Measurements from ENCODE around the gene ACY1. TPM values are rescaled to one million over a fixed set of nuclear protein-coding genes. Genes with fewer than 3 reads are reported as not detected.

ACY1 gene
- total RNA-seq, 2 experiments from 2014 or later = 61.8 to 64.5 TPM

DNA sequence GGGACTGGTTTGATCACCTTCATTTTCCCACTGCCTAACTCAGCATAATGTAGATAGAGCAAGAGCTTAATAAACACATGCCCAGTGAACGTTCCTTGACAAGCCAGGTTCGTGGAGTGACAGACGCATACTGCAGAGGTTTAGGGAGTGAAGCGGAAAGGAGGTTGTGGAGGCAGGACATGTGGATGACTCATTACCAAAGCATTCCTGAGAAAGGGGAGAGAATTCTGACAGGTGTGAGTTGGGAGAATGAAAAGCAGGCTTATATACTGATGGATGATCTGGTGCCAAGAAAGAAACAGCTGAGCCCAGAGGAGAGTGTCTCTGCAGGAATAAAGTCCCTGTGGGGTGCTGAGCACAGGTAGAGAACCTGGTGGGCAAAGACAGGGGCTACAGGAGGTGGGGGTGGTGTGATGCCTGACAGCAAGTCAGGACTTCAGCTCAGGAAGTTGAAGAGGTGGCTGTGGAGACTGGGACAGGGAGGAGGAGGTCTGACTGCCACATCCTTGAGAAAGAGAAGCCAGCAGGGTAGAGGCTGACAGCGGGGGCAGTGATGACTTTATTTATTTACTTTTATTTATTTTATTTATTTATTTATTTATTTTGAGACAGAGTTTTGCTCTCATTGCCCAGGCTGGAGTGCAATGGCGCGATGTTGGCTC lies 14.7 kb downstream of the ACY1 start:
- intact Hi-C loops (cut with micrococcal nuclease) = no loop called here
- Mint-ChIP-seq H3K27me3 (no peaks in the 10 kb centered on the region), H3K9me3 (no peaks in the 10 kb centered on the region), H3K27ac (no peak overlapping the region), H3K4me3 (no peak overlapping the region), H3K4me1 (ENCODE audit: low read depth) (peaks cover 18% of the 10 kb centered on the region), H3K36me3 (ENCODE audit: low read depth) (peaks cover 27% of the 10 kb centered on the region)
- no peak for DNase-seq
- TF ChIP-seq, protein P1, sequence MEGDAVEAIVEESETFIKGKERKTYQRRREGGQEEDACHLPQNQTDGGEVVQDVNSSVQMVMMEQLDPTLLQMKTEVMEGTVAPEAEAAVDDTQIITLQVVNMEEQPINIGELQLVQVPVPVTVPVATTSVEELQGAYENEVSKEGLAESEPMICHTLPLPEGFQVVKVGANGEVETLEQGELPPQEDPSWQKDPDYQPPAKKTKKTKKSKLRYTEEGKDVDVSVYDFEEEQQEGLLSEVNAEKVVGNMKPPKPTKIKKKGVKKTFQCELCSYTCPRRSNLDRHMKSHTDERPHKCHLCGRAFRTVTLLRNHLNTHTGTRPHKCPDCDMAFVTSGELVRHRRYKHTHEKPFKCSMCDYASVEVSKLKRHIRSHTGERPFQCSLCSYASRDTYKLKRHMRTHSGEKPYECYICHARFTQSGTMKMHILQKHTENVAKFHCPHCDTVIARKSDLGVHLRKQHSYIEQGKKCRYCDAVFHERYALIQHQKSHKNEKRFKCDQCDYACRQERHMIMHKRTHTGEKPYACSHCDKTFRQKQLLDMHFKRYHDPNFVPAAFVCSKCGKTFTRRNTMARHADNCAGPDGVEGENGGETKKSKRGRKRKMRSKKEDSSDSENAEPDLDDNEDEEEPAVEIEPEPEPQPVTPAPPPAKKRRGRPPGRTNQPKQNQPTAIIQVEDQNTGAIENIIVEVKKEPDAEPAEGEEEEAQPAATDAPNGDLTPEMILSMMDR (IDR thresholded peaks at IDR 0.05) = no peak
- POLR2A ChIA-PET = interaction anchor here (0.6 to 0.7 kb wide), 2 partner anchors 56 to 161 kb away, joined by 3 read pairs; no protein-coding TSS in a partner anchor
- CTCF ChIA-PET = interaction anchor here (0.8 to 1.7 kb wide), 7 partner anchors 10 to 147 kb away, joined by 3 to 8 read pairs (median 4); partner anchors contain the start of genes PARP3 and RRP9
- ATAC-seq = no peak

DNA sequence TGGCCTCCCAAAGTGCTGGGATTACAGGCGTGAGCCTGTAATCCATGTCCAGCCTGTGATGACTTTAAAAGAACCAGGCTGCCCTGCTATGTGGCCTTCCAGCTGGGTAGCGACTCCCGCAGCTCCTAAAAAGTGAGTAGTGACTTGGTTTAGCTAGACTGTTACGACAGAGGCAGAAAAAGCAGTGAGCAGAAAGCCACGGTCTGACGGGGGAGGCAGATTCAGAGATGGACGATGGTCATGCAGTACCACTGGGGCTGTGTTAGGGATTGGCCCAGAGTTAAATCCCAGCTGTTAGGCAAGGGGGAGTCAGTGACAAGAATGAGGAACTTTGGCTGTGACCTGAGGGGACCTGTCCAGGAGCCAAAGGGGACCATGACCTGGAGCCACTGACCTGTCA lies 15.4 kb downstream of the ACY1 start:
- POLR2A ChIA-PET = interaction anchor here (0.7 kb wide), 1 partner anchor 55 kb away, joined by 3 read pairs; no protein-coding TSS in a partner anchor
- Mint-ChIP-seq H3K36me3 (ENCODE audit: low read depth) (peaks cover 21% of the 10 kb centered on the region), H3K9me3 (no peaks in the 10 kb centered on the region), H3K4me3 (no peak overlapping the region), H3K27ac (no peak overlapping the region), H3K4me1 (ENCODE audit: low read depth) (peaks cover 15% of the 10 kb centered on the region), H3K27me3 (no peaks in the 10 kb centered on the region)
- TF ChIP-seq, protein P1 (IDR thresholded peaks at IDR 0.05) = no peak
- ATAC-seq (no peak), DNase-seq (no peak)
- CTCF ChIA-PET = interaction anchor here (0.8 to 1.7 kb wide), 6 partner anchors 9 to 146 kb away, joined by 3 to 8 read pairs (median 5); no protein-coding TSS in a partner anchor
- intact Hi-C loops (cut with micrococcal nuclease) = no loop called here

DNA sequence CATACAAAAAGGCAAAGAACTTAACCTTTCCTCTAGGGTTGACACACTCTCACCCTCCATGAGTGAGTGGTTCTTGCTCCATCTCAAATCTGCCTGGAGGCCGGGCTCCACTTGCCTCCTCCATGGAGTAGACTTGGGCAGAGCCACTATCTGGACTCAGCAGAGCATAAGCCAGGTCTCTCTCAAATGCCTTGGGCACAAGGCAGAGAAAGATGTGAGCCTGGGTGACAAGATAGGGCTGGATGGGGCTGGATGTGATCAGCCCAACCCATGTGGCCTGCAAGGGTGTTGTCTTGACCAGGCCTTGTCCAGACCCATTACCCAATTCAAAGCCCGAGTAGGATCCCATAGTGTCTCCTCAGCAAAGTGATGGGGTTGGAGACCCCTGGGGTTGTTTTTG lies 16.5 kb downstream of the ACY1 start:
- H3K4me3 Mint-ChIP-seq = no peak overlapping the region

DNA sequence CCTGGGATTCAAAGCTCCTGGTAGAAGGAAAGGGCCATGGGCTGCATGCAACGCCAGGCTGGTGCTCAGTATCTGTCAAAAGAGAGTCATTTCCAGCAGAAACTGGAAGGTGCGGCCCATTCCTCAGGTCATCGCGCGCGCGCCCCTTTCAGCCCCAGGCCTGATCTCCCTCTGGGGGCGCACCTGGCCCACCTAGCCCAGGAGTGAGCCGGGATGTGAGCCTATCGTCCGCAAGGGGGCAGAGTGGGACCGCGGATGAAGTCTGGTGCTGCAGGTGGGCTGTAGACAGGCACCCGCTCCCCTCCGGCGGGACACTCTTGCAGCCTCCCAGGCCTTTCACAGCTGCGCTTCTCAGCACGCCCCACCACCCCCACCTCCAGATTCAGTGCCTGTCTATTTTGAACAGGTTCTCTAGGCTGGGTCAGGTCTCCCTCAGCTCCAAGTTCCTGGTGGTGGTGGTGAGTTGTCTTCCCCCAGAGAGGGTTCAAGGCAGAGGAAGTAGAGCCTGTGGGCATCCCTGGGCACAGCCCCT lies 18.2 kb downstream of the ACY1 start:
- Mint-ChIP-seq H3K4me3 (no peak overlapping the region), H3K9me3 (no peaks in the 10 kb centered on the region), H3K36me3 (ENCODE audit: low read depth) (no peaks in the 10 kb centered on the region), H3K27ac (no peak overlapping the region), H3K4me1 (ENCODE audit: low read depth) (peaks cover 13% of the 10 kb centered on the region), H3K27me3 (no peaks in the 10 kb centered on the region)
- DNase-seq (peak; percentile 95), ATAC-seq (peak; percentile 99)
- CTCF ChIA-PET = interaction anchor here (0.6 to 6.2 kb wide), 42 partner anchors 10 to 487 kb away, joined by 3 to 92 read pairs (median 4); partner anchors contain the start of genes ABHD14B, DUSP7, GPR62 and PARP3
- intact Hi-C loops (cut with micrococcal nuclease) = loop anchor here (1.0 to 5.0 kb wide), 3 partner anchors 51 to 143 kb away; no protein-coding TSS in a partner anchor
- POLR2A ChIA-PET = interaction anchor here (0.7 to 1.4 kb wide), 5 partner anchors 18 to 142 kb away, joined by 3 to 5 read pairs (median 3); partner anchors contain the start of genes ACY1 and DUSP7
- TF ChIP-seq, protein P1 (IDR thresholded peaks at IDR 0.05) = peak; percentile 94

More for the DNA sequence above, 16.5 kb downstream of the ACY1 start:
- DNase-seq = no peak
- no peaks in the 10 kb centered on the region for H3K27me3 Mint-ChIP-seq
- TF ChIP-seq, protein P1 (IDR thresholded peaks at IDR 0.05) = no peak
- ChIA-PET CTCF (interaction anchor here (5.2 to 6.2 kb wide), 3 partner anchors 54 to 147 kb away, joined by 74 to 92 read pairs (median 83); partner anchors contain the start of gene DUSP7), POLR2A (no interaction called here)
- H3K36me3 Mint-ChIP-seq (ENCODE audit: low read depth) = peaks cover 10% of the 10 kb centered on the region
- intact Hi-C loops (cut with micrococcal nuclease) = loop anchor here (2.0 to 5.0 kb wide), 2 partner anchors 52 to 123 kb away; no protein-coding TSS in a partner anchor
- ATAC-seq = no peak
- peaks cover 8% of the 10 kb centered on the region for H3K4me1 Mint-ChIP-seq (ENCODE audit: low read depth)
- no peaks in the 10 kb centered on the region for H3K9me3 Mint-ChIP-seq
- H3K27ac Mint-ChIP-seq = no peak overlapping the region

Measured in activated CD8-positive, alpha-beta T cell treated with anti-CD3 and anti-CD28 coated beads for 36 hours (primary cell).